ENCODE data around the gene EYA4. TPM values are rescaled to one million over a fixed set of nuclear protein-coding genes. Genes with fewer than 3 reads are reported as not detected.
"Not testable (repeated sequence)": the region's sequence is repeated elsewhere in the genome, so short reads cannot be mapped to it uniquely, and the experiment has no call there.

The EYA4 gene
- total RNA-seq, 1 experiment from 2014 or later, result 10.0 TPM

DNA sequence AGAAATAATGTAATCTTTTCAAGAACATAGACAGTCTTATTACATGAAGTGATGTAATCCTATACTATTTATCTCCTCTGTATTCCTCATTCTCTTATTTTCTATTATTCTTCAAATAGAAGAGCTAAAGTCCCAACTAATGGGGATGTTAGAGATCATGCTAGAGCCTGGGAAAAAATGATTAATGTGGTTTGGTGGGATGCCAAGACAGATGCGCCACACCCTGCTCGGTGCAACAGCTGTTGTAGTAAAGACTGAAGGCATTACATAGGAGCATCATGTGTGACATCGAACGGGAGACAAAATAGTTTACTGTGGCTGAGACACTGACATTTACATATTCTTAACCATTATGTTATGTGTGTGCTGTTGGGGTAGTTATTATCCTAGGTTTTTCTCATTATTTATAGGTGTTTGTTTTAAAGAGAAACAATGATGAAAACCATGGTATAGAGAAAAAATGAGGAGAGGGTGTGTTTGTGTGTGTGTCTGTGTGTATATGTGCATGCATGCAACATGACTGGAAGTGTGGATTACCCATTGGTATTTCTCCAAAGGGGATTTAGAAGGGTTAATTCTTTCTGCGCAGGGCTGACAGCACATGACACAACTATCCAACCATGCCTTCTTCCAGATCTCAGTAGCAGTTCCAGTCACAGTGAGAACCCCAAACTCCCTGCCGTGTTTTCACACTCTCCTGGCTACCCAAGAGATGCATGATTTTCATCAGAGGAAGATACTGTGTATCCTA lies 155.3 kb downstream of the EYA4 start:
- CTCF ChIA-PET, result no interaction called here
- no TSS peak for BruUV-seq (replicated peaks)
- H3K4me2 ChIP-seq (ENCODE audit: low read length), result no peak overlapping the region

DNA sequence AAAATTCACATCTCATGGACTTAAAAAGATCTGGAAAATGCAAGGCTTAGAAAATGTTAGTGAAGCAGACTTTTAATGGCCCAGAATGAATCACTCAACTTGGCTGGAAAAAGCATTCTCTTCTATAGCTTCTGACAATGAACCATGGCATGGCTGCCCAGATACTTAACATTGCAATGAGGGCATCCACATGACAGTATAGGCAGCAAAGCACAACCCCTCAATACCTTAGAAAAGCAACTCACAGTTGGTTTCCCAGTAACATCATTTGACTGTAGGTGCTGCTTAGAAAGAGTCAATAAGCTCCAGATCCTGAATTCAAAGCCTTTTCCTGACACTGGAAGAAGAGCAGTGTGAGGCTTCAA lies 155.8 kb downstream of the EYA4 start:
- Histone ChIP-seq H3K9me2 (replicated peaks; ENCODE audit: low read length) (no peaks in the 10 kb centered on the region), H3K4me3 (ENCODE audit: low read length) (no peak overlapping the region), H3K9ac (ENCODE audit: low read length) (no peak overlapping the region), H3K4me2 (ENCODE audit: low read length) (no peak overlapping the region), H3K36me3 (ENCODE audit: low read depth, low read length) (no peaks in the 10 kb centered on the region), H2AFZ (ENCODE audit: low read length) (no peak overlapping the region), H3F3A (ENCODE audit: low read length, unreplicated experiment) (no peaks in the 10 kb centered on the region), H3K79me2 (ENCODE audit: low read length) (no peaks in the 10 kb centered on the region), H3K27ac (ENCODE audit: low read length) (no peak overlapping the region), H3K4me1 (ENCODE audit: insufficient read depth, low read length) (no peaks in the 10 kb centered on the region), H3K9me3 (ENCODE audit: low read length) (no peaks in the 10 kb centered on the region), H4K20me1 (ENCODE audit: low read length) (no peaks in the 10 kb centered on the region), H3K27me3 (ENCODE audit: low read length) (no peaks in the 10 kb centered on the region)
- ATAC-seq (no peak), DNase-seq (no peak)
- intact Hi-C loops (cut with micrococcal nuclease), result no loop called here
- POLR2A ChIA-PET (ENCODE audit: unreplicated experiment), result no interaction called here
- CTCF ChIA-PET, result no interaction called here
- BruUV-seq (replicated peaks), result no TSS peak
- TF ChIP-seq, protein P1, sequence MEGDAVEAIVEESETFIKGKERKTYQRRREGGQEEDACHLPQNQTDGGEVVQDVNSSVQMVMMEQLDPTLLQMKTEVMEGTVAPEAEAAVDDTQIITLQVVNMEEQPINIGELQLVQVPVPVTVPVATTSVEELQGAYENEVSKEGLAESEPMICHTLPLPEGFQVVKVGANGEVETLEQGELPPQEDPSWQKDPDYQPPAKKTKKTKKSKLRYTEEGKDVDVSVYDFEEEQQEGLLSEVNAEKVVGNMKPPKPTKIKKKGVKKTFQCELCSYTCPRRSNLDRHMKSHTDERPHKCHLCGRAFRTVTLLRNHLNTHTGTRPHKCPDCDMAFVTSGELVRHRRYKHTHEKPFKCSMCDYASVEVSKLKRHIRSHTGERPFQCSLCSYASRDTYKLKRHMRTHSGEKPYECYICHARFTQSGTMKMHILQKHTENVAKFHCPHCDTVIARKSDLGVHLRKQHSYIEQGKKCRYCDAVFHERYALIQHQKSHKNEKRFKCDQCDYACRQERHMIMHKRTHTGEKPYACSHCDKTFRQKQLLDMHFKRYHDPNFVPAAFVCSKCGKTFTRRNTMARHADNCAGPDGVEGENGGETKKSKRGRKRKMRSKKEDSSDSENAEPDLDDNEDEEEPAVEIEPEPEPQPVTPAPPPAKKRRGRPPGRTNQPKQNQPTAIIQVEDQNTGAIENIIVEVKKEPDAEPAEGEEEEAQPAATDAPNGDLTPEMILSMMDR (conservative IDR thresholded peaks at IDR 0.05; ENCODE audit: low read depth, low read length), result no peak

More for the DNA sequence above, 155.3 kb downstream of the EYA4 start:
- Histone ChIP-seq H3K4me3 (ENCODE audit: low read length) (no peak overlapping the region), H3K36me3 (ENCODE audit: low read depth, low read length) (no peaks in the 10 kb centered on the region), H3K79me2 (ENCODE audit: low read length) (no peaks in the 10 kb centered on the region), H3K27me3 (ENCODE audit: low read length) (no peaks in the 10 kb centered on the region), H4K20me1 (ENCODE audit: low read length) (no peaks in the 10 kb centered on the region), H2AFZ (ENCODE audit: low read length) (no peak overlapping the region), H3F3A (ENCODE audit: low read length, unreplicated experiment) (no peaks in the 10 kb centered on the region), H3K9ac (ENCODE audit: low read length) (no peak overlapping the region), H3K9me2 (replicated peaks; ENCODE audit: low read length) (no peaks in the 10 kb centered on the region), H3K4me1 (ENCODE audit: insufficient read depth, low read length) (no peaks in the 10 kb centered on the region), H3K27ac (ENCODE audit: low read length) (no peak overlapping the region), H3K9me3 (ENCODE audit: low read length) (no peaks in the 10 kb centered on the region)
- POLR2A ChIA-PET (ENCODE audit: unreplicated experiment), result no interaction called here
- ATAC-seq (no peak), DNase-seq (peak; percentile 35)
- TF ChIP-seq EZH2 (IDR thresholded peaks at IDR 0.05; ENCODE audit: low read length, unreplicated experiment) (no peak), EZH2phosphoT487 (IDR thresholded peaks at IDR 0.05; ENCODE audit: borderline replicate concordance, low read length) (no peak)
- TF ChIP-seq, protein P1 (conservative IDR thresholded peaks at IDR 0.05; ENCODE audit: low read depth, low read length), result no peak
- intact Hi-C loops (cut with micrococcal nuclease), result no loop called here

DNA sequence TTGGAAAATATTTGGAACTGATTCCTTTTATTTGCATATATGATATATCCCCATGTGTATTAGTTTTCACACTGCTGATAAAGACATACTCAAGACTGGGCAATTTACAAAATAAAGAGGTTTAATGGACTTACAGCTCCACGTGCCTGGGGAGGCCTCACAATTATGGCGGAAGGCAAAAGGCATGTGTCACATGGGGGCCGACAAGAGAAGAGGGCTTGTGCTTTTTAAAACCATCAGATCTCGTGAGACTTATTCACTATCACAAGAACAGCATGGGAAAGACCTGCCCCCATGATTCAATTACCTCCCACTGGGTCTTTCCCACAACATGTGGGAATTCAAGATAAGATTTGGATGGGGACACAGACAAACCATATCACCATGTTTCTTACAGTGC lies 156.4 kb downstream of the EYA4 start:
- H3K79me2 ChIP-seq (ENCODE audit: low read length); H3K36me3 ChIP-seq (ENCODE audit: low read depth, low read length); CTCF ChIA-PET; H3K9me3 ChIP-seq (ENCODE audit: low read length); BruUV-seq (replicated peaks); H3K27ac ChIP-seq (ENCODE audit: low read length); H3K4me2 ChIP-seq (ENCODE audit: low read length); H3K27me3 ChIP-seq (ENCODE audit: low read length); H3K4me3 ChIP-seq (ENCODE audit: low read length); H3K9ac ChIP-seq (ENCODE audit: low read length); H3K4me1 ChIP-seq (ENCODE audit: insufficient read depth, low read length); H3K9me2 ChIP-seq (replicated peaks; ENCODE audit: low read length); H4K20me1 ChIP-seq (ENCODE audit: low read length); ATAC-seq; intact Hi-C loops (cut with micrococcal nuclease); H2AFZ ChIP-seq (ENCODE audit: low read length); DNase-seq; H3F3A ChIP-seq (ENCODE audit: low read length, unreplicated experiment); POLR2A ChIA-PET (ENCODE audit: unreplicated experiment): not testable (repeated sequence)

All from PC-3 (cell line).